Motor neuron (in vitro differentiated cells): ENCODE data around the gene NFATC2IP. TPM values are rescaled to one million over a fixed set of nuclear protein-coding genes. Genes with fewer than 3 reads are reported as not detected.
"Not testable (repeated sequence)": the region's sequence is repeated elsewhere in the genome, so short reads cannot be mapped to it uniquely, and the experiment has no call there.

Source experiments
- ATAC-seq, 8 experiments: fragments of 200-7000 bp; cut with Tn5 transposase; replicated peaks in 6 of 8; 2 replicates each; pipeline ENCODE4 v1.8.0; 2021; ENCODE audit warnings: mild to moderate bottlenecking in 8 of 8, moderate library complexity in 8 of 8
- H3K27ac ChIP-seq, 2 donors: fragments of 250-450 bp; sonication (Bioruptor Pico); 2 replicates each; pipeline ENCODE4 v1.9.0; 2021; ENCODE audit warnings: antibody characterized with exemption in 2 of 2, mild to moderate bottlenecking in 2 of 2, moderate library complexity in 1 of 2
- H3K4me1 ChIP-seq, 2 donors: fragments of 250-450 bp; sonication (Bioruptor Pico); replicated peaks in 1 of 2; 2 replicates each; pipeline ENCODE4 v1.6.1; 2021; ENCODE audit warnings: antibody characterized with exemption in 2 of 2, mild to moderate bottlenecking in 2 of 2, moderate library complexity in 1 of 2
- H3K4me3 ChIP-seq, 5 donors: fragments of 250-450 bp; sonication (Bioruptor Pico); 2 replicates each; pipeline ENCODE4 v1.9.0; 2021; ENCODE audit warnings: antibody characterized with exemption in 5 of 5, mild to moderate bottlenecking in 5 of 5, moderate library complexity in 4 of 5
- WGBS, 10 experiments: fragments of 450-650 bp; shearing (Covaris generic); methylation state at CpG; one replicate each; pipeline ENCODE4 v1.0.0; 2022; 5-methylcytosine and 5-hydroxymethylcytosine counted together
- in situ Hi-C, 9 experiments: fragments of 400-800 bp; cut with MboI; loops; one replicate each; pipeline ENCODE4 v1.15.0; 2021; ENCODE audit warnings: low sequenced_read_pairs in 9 of 9, low pct_unique_long_range_greater_than_20kb in 2 of 9; ENCODE audit not compliant: unreplicated experiment in 9 of 9
- total RNA-seq, 8 experiments: library from RNA; unstranded; fragments of 300-600 nt; gene quantifications; 2 replicates each; pipeline versions ENCODE4 v1.2.3 to v1.2.4, GENCODE V29; 2022

The NFATC2IP gene
- total RNA-seq, 8 experiments from 2014 or later: 10.2 to 51.7 (median 16.4) TPM

DNA sequence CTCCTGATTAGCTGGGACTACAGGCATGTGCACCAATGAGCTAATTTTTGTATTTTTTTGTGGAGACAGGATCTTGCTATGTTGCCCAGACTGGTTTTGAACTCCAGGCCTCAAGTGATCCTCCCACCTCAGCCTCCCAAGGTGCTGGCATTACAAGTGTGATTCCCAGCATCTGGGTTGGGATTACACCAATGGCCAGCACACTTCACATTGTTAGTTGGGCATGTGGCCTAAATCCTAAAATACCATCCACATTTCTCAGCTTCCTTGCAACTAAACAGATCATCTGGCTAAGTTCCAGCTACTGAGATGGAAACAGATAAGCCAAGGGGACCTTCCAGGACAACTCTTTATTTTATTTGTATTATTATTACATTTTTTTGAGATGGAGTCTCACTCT lies 35.6 kb upstream of the NFATC2IP start:
- in situ Hi-C loops: no loop called here
- Histone ChIP-seq H3K27ac (no peak overlapping the region), H3K4me1 (no peaks in the 10 kb centered on the region), H3K4me3 (no peak overlapping the region)
- ATAC-seq: no peak

DNA sequence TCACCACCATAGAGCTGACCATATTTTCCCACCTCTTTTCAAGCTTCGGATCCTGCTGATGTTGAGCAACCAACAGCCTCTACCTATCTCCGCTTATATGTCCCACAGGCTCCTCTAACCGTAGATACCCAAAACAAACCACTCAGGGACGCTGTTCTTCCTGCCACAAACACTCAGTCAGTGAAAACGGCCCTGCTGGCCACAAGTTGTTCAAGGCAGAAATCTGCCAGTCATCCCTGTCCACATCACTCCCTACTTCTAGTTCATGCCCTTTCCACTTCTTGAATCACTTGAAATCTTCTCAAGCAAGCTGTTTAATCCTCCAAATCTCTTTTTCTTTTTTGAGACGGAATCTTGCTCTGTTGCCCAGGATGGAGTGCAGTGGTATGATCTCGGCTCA lies 33.6 kb upstream of the NFATC2IP start:
- Histone ChIP-seq H3K4me3 (no peak overlapping the region), H3K4me1 (no peaks in the 10 kb centered on the region), H3K27ac (no peak overlapping the region)
- ATAC-seq: no peak
- in situ Hi-C loops: no loop called here
- WGBS, 10 experiments: 80 to 100% (median 100%) methylated on average over 1 to 6 of the region's 7 CpGs; no CpG with 5 or more reads in 1 of the 10 experiments

DNA sequence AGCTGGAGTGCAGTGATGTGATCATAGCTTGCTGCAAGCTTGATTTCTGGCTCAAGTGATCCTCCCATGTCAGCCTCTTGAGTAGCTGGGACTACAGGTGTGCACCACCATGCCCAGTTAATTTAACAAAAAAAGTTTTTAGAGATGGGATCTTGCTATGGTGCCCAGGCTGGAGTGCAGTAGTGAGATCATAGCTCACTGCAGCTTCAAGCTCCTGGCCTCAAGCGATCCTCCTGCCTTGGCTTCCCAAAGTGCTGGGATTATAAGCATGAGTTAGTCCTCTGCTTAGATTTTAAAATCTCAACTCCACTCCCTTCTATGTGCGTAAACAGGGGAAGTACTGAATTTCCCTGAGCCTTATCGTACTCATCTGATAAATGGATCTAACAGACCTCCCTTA lies 32.0 kb upstream of the NFATC2IP start:
- in situ Hi-C loops: no loop called here
- no peaks in the 10 kb centered on the region for H3K4me1 ChIP-seq
- no peak overlapping the region for H3K27ac ChIP-seq
- no peak overlapping the region for H3K4me3 ChIP-seq
- 80 to 100% (median 100%) methylated on average over 1 to 2 of the region's 3 CpGs; no CpG with 5 or more reads in 3 of the 10 experiments for WGBS, 10 experiments
- no peak for ATAC-seq

DNA sequence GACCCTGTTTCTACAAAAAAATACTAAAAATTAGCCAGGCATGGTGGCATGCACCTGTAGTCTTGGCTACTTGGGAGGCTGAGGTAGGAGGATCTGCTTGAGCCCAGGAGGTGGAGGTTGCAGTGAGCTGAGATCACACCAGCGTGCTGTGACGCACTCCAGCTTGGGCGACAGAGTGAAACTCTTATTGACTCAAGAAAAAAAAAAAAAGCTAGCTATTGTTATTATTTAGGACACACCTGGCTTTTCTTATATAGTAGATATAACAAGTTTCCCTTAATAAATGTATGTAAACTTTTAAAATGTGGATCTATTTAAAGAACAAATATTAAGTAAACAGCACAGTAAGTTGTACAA lies 27.5 kb upstream of the NFATC2IP start:
- ATAC-seq: no peak
- peaks cover 5 to 7% of the 10 kb centered on the region in 2 donors for H3K4me1 ChIP-seq
- H3K27ac ChIP-seq: no peak overlapping the region
- H3K4me3 ChIP-seq: no peak overlapping the region
- WGBS, 10 experiments: 96 to 100% (median 100%) methylated on average over 1 to 3 of the region's 3 CpGs; no CpG with 5 or more reads in 4 of the 10 experiments
- in situ Hi-C loops: loop anchor here in 1 of 9 experiments (10.0 kb wide), 1 partner anchor 58 kb away; the partner anchor contains the start of gene SH2B1

DNA sequence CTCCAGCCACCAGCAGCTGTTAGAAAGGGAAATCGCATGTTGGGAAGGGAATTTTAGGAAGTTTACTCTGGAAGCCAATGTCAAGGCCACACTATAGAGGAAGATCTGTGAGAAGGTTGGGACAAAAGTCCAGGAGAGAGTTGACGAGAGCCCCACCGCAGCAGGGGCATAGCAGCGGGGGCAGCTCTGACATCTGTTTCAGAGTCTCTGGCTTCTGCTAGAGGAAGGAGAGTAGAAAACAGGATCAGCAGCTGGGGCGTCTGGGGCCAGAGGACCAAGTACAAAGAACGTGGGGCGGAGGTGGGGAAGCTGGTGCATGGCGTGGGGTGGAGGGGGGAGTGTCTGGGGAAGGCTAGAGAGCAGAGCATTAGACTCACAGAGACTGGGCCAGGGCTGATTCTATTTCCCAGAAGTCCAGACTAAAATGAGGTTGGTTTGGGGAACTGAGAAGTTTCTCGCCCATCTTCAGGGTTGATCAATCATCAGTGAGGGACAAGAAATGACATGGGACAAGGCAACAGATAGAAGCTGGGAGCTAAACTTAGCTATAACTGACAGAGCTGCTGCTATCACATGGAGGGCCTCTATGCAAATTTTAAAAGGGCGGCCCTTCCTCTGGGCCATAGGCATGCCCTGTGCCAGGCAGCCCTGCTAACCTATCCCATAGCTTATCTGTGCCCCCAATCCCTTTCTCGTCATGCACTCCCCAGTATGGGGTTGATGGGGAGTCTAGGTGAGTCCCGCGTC lies 26.9 kb upstream of the NFATC2IP start:
- Histone ChIP-seq H3K27ac (no peak overlapping the region), H3K4me3 (peak overlapping the region; percentile 65 to 98 (median 79)), H3K4me1 (peaks cover 5 to 7% of the 10 kb centered on the region in 2 donors)
- ATAC-seq: peak in 1 of 8 experiments; percentile 9
- 45 to 100% (median 73%) methylated on average over 1 to 4 of the region's 13 CpGs; no CpG with 5 or more reads in 2 of the 10 experiments for WGBS, 10 experiments
- in situ Hi-C loops: loop anchor here in 1 of 9 experiments (10.0 kb wide), 1 partner anchor 59 kb away; the partner anchor contains the start of gene SH2B1

DNA sequence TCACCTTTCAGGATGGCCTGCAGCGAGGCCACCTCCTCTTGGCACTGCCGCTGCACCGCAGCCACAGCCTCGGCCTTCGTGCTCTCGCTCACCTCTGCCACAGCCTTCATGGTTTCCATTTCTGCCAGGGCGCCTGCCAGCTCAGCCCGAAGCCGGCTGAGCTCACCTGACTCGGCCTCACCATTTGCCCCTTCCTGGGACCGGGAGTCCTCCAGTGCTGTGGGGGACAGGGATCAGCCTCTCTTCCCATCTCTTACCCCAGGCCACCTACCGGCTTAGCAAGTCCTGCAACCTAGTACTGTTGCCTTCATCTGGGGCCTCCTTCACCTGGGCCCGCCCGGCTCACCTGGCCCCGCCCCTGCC lies 26.4 kb upstream of the NFATC2IP start:
- Histone ChIP-seq H3K4me1 (peaks cover 5 to 7% of the 10 kb centered on the region in 2 donors), H3K4me3 (peak overlapping the region; percentile 65 to 98 (median 79)), H3K27ac (no peak overlapping the region)
- peak in 1 of 8 experiments; percentile 0 for ATAC-seq
- in situ Hi-C loops: loop anchor here in 1 of 9 experiments (10.0 kb wide), 1 partner anchor 60 kb away; the partner anchor contains the start of gene SH2B1
- WGBS, 10 experiments: 40% methylated on average over 2 of the region's 15 CpGs; no CpG with 5 or more reads in 9 of the 10 experiments

DNA sequence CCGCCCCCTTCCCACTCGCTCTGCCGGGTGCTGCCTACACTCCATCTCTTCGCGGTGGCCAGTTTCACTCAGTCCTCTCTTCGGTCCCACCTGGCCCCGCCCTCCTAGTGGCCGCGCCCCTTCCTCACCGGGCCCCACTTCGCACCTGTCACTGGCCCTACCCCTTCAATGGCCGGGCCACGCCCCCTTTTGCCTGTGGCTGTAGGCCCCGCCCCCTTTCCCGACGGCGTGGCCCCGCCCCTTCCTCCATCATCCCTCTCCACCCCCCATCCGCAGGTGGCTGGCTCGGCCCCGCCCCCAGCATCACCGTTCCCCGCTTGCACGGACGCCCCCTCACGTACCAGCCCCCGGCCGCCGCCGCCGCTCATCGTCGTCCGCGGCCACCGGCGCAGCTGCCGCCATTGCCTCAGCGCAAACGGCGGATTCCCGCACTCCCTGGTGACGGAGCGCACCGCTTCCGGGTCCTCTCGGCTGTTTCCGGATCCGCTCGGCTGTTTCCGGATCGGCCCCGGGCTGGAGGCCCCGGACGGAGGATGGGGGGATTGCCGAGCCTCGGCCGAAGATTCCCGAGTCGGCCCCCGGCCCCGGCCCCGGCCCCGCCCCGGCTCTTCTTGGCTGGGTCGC lies 25.9 kb upstream of the NFATC2IP start, which contains the start of gene RABEP2:
RABEP2 (minus strand) TSS at position 477 of the 624 bp plus-strand sequence; CDS start at position 402, 75 bp downstream.
- H3K4me1 ChIP-seq: peaks cover 5 to 7% of the 10 kb centered on the region in 2 donors

DNA sequence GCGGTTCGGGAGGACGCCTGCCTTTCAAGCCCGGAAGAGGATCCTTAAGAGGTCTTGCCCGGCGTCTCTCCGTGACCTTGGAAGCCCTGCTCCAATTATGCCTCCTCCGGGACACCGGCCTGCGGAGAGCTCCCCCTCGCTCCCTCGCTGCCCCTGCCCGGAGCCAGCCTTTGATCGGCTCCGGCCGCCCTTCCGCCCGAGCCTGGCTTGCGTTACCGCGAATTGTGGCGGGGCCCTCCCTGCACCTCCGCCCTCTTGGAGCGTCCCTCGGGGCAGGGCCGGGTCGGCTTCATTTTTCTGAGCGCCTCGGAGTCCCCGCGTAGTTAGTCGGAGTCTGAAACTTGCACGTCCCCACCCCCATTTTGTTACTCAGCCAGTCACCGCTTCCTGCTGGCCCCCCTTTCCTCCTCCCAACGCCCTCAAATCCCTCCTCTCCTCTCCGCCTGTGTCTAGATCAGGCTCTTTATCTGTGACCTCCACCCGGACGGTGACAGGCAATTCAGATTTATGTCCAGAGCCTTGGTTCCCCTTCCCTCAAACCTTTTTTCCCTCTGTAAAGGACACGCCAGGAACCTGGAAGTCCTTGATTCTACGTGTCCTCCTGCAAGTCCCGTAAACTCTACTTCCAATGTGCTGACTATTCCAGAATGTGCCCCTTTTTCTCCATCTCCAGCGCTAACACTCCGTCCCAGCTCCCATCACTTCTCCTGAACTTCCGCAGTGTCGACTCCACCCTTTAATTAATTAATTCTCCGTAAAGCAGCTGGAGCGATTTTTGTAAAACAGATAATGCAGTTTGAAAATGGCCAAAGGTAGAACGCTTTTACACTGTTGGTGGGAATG lies 25.1 kb upstream of the NFATC2IP start:
- WGBS, 10 experiments: 0 to 20% (median 5%) methylated on average over 1 to 13 of the region's 48 CpGs; no CpG with 5 or more reads in 1 of the 10 experiments
- peak overlapping the region; percentile 89 to 92 for H3K27ac ChIP-seq
- peaks cover 5 to 7% of the 10 kb centered on the region in 2 donors for H3K4me1 ChIP-seq
- ATAC-seq: peak; percentile 63 to 84 (median 72)
- peak overlapping the region; percentile 65 to 98 (median 79) for H3K4me3 ChIP-seq
- in situ Hi-C loops: loop anchor here in 1 of 9 experiments (10.0 kb wide), 1 partner anchor 61 kb away; the partner anchor contains the start of gene SH2B1

More for the DNA sequence above, 25.9 kb upstream of the NFATC2IP start, which contains the start of gene RABEP2:
- peak; percentile 83 to 96 (median 90) for ATAC-seq
- Histone ChIP-seq H3K4me3 (peak within 1 kb of the TSS; percentile 65 to 98 (median 79)), H3K27ac (peak within 1 kb of the TSS; percentile 89 to 92)
- in situ Hi-C loops: loop anchor here in 1 of 9 experiments (10.0 kb wide), 1 partner anchor 60 kb away; the partner anchor contains the start of gene SH2B1
- 0% methylated on average over 1 of the region's 66 CpGs; no CpG with 5 or more reads in 9 of the 10 experiments for WGBS, 10 experiments

DNA sequence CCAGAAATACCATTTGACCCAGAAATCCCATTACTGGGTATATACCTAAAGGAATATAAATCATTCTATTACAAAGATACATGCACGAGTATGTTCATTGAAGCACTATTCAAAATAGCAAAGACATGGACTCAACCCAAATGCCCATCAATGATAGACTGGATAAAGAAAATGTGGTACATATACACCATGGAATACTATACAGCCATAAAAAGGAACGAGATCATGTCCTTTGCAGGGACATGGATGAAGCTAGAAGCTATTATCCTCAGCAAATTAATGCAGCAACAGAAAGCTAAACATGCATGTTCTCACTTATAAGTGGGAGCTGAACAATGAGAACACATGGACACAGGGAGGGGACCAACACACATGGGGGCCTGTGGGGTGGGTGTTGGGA lies 24.5 kb upstream of the NFATC2IP start:
- H3K4me1 ChIP-seq, H3K27ac ChIP-seq, ATAC-seq: not testable (repeated sequence)
- H3K4me3 ChIP-seq: peak overlapping the region; percentile 65 to 98 (median 79)
- WGBS, 10 experiments: 0 to 83% (median 75%) methylated on average over 1 to 2 of the region's 2 CpGs; no CpG with 5 or more reads in 3 of the 10 experiments
- in situ Hi-C loops: loop anchor here in 1 of 9 experiments (10.0 kb wide), 1 partner anchor 61 kb away; the partner anchor contains the start of gene SH2B1

DNA sequence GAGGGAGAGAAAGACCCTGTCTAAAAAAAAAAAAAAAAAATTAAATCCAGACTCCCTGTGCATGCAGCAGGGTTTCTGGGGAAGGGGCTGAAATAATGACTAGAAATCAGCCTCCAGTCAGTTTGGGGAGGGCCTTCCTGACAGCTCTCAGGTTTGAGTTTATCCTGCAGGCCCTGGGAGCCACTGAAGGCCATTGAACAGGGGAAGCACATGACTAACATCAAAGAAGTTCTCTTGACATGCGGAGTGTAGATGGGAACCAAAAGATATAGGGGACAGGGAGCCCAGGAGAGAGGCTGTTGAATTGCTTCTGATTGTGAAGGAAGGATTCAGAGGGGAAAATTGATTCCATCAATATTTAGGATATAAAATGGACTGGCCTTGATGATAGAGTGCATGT lies 22.9 kb upstream of the NFATC2IP start:
- in situ Hi-C loops: loop anchor here in 1 of 9 experiments (10.0 kb wide), 1 partner anchor 63 kb away; the partner anchor contains the start of gene SH2B1
- WGBS, 10 experiments: 17 to 100% (median 75%) methylated on average over 1 of the region's 1 CpG; no CpG with 5 or more reads in 6 of the 10 experiments
- Histone ChIP-seq H3K4me1 (peaks cover 5 to 7% of the 10 kb centered on the region in 2 donors), H3K27ac (no peak overlapping the region), H3K4me3 (no peak overlapping the region)
- no peak for ATAC-seq

DNA sequence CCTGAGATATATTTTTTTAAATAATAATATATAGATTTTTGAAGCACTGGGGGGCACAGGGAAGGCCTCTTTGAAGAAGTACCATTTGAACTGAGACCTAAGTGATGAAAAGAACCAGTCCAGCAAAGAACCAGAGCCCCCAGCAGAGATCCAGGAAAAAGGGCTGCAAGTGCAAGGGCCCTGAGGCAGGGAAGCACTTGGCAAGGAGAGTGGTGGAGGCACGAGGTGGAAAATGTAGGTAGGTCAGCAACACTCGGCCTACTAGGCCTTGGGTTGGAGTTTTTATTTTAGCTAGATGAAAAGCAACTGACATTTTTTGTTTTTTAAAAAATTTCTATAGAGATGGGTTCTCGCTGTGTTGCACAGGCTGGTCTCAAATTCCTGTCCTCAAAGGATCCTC lies 20.5 kb upstream of the NFATC2IP start:
- Histone ChIP-seq H3K27ac (no peak overlapping the region), H3K4me3 (no peak overlapping the region), H3K4me1 (no peaks in the 10 kb centered on the region)
- in situ Hi-C loops: no loop called here
- 48 to 87% (median 76%) methylated on average over 1 to 3 of the region's 3 CpGs; no CpG with 5 or more reads in 6 of the 10 experiments for WGBS, 10 experiments
- ATAC-seq: no peak

DNA sequence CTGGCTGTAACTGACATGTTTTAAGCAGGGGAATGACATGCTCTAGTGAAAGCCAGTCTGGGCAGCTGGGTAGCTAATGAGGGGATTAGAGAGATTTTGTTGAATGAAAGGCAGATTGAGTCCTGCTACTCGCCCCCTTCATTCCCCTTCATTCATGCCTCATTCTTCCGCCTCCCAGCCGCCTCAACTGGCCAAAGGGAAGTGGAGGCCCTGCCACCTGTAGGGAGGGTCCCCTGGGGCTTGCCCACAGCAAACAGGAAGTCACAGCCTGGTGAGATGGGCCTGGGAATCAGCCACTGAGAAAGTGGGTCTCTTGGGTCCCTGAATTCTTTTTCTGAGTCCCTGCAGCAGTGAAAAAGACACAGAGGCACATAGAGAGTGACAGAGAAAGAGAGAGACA lies 20.1 kb upstream of the NFATC2IP start:
- ATAC-seq: no peak
- in situ Hi-C loops: no loop called here
- H3K4me1 ChIP-seq: no peaks in the 10 kb centered on the region
- no peak overlapping the region for H3K27ac ChIP-seq
- 52 to 100% (median 71%) methylated on average over 1 to 3 of the region's 3 CpGs; no CpG with 5 or more reads in 6 of the 10 experiments for WGBS, 10 experiments
- H3K4me3 ChIP-seq: no peak overlapping the region
